OCI-LY1 (cell line): Measurements from ENCODE around the gene CYB5B.

Experiments
- CTCF ChIP-seq: fragments of 200-600 bp; sonication (generic), shearing (Covaris generic); IDR thresholded peaks from 2 replicates; pipeline ENCODE4 v1.5.1; 2017; ENCODE audit warnings: mild to moderate bottlenecking, antibody characterized with exemption, low read length, moderate library complexity, mixed read lengths
- EZH2 ChIP-seq: fragments of 200-600 bp; sonication (generic), shearing (Covaris generic); IDR thresholded peaks from 2 replicates; pipeline ENCODE4 v1.8.0; 2017; ENCODE audit warnings: borderline replicate concordance, mixed run types, mild to moderate bottlenecking, antibody characterized with exemption, low read length, moderate library complexity, mixed read lengths

GRCh38 chr16:69497876-69498596 is 73.6 kb downstream of the CYB5B start:
- TF ChIP-seq CTCF (no peak), EZH2 (no peak)
